Mesendoderm (in vitro differentiated cells): ENCODE measurements around the gene TPH2.
A peak's percentile ranks its signal among the peaks of the same experiment; 100 is the strongest.

Source experiments
- DNase-seq: peaks from one replicate; pipeline ENCODE4 v3.0.0; 2013
- H2AK5ac ChIP-seq: 2 replicates; pipeline ENCODE4 v1.6.1; 2013; ENCODE audit warnings: low read length, inconsistent platforms
- H2BK120ac ChIP-seq: 2 replicates; pipeline ENCODE4 v1.6.1; 2013; ENCODE audit warnings: low read depth, mild to moderate bottlenecking, low read length, moderate library complexity, mixed read lengths
- H2BK15ac ChIP-seq: replicated peaks from 2 replicates; pipeline ENCODE4 v1.6.1; 2013; ENCODE audit warnings: low read depth, mild to moderate bottlenecking, moderate library complexity
- H2BK5ac ChIP-seq: 2 replicates; pipeline ENCODE4 v1.6.1; 2013; ENCODE audit warnings: low read length, inconsistent platforms
- H3K18ac ChIP-seq: 2 replicates; pipeline ENCODE4 v1.6.1; 2013; ENCODE audit warnings: mild to moderate bottlenecking, low read length, mixed read lengths
- H3K23ac ChIP-seq: one replicate; pipeline ENCODE4 v1.6.1; 2013; ENCODE audit warnings: low read length
- H3K27ac ChIP-seq: 2 replicates; pipeline ENCODE4 v1.5.1; 2013; ENCODE audit warnings: low read depth, mild to moderate bottlenecking, inconsistent platforms, low read length, moderate library complexity
- H3K27me3 ChIP-seq: 2 replicates; pipeline ENCODE4 v1.6.1; 2013; ENCODE audit warnings: low read length, control low read depth, mild to moderate bottlenecking, inconsistent platforms; ENCODE audit not compliant: insufficient read depth, poor library complexity
- H3K36me3 ChIP-seq: 2 replicates; pipeline ENCODE4 v1.6.1; 2013; ENCODE audit warnings: low read length, inconsistent platforms; ENCODE audit not compliant: control insufficient read depth, insufficient read depth
- H3K4ac ChIP-seq: one replicate; pipeline ENCODE4 v1.6.1; 2013; ENCODE audit warnings: low read depth, mild to moderate bottlenecking, low read length, moderate library complexity
- H3K4me1 ChIP-seq: 2 replicates; pipeline ENCODE4 v1.6.1; 2013; ENCODE audit warnings: low read depth, low read length, inconsistent platforms; ENCODE audit not compliant: control insufficient read depth
- H3K4me2 ChIP-seq: 2 replicates; pipeline ENCODE4 v1.6.1; 2013; ENCODE audit warnings: low read length
- H3K4me3 ChIP-seq: 2 replicates; pipeline ENCODE4 v1.5.1; 2013; ENCODE audit warnings: mild to moderate bottlenecking, low read length
- H3K56ac ChIP-seq: one replicate; pipeline ENCODE4 v1.6.1; 2013; ENCODE audit warnings: low read length
- H3K79me1 ChIP-seq: 2 replicates; pipeline ENCODE4 v1.6.1; 2013; ENCODE audit warnings: low read length, inconsistent platforms
- H3K79me2 ChIP-seq: 2 replicates; pipeline ENCODE4 v1.6.1; 2013; ENCODE audit warnings: mild to moderate bottlenecking, low read length; ENCODE audit not compliant: control insufficient read depth, insufficient read depth
- H3K9ac ChIP-seq: 2 replicates; pipeline ENCODE4 v1.6.1; 2013; ENCODE audit warnings: low read length, inconsistent platforms
- H4K5ac ChIP-seq: one replicate; pipeline ENCODE4 v1.6.1; 2013; ENCODE audit warnings: low read length
- H4K8ac ChIP-seq: one replicate; pipeline ENCODE4 v1.6.1; 2013; ENCODE audit warnings: low read depth, mild to moderate bottlenecking, control low read depth, low read length, moderate library complexity
- WGBS: extraction: QIAGEN DNeasy Blood & Tissue Kit; methylation state at CpG from one replicate; pipeline ENCODE4 v1.1.7; 2013; ENCODE audit warnings: low lambda C conversion rate, missing lambda C conversion rate; ENCODE audit not compliant: insufficient coverage; ENCODE audit errors: extremely low coverage; 5-methylcytosine and 5-hydroxymethylcytosine counted together

Gene TPH2

GRCh38 chr12:71904629-71905028 is 34.0 kb upstream of the TPH2 start:
- H3K4ac ChIP-seq, result no peak overlapping the region
- H3K27me3 ChIP-seq, result no peaks in the 10 kb centered on the region
- no peak overlapping the region for H3K4me3 ChIP-seq
- no peak overlapping the region for H2AK5ac ChIP-seq
- no peaks in the 10 kb centered on the region for H3K4me1 ChIP-seq
- no CpG with 5 or more reads among the region's 1 CpG for WGBS
- no peak overlapping the region for H4K8ac ChIP-seq
- no peak overlapping the region for H2BK5ac ChIP-seq
- no peaks in the 10 kb centered on the region for H3K79me2 ChIP-seq
- no peak overlapping the region for H3K56ac ChIP-seq
- no peak overlapping the region for H3K4me2 ChIP-seq
- H3K9ac ChIP-seq, result no peak overlapping the region
- H4K5ac ChIP-seq, result no peak overlapping the region
- H3K27ac ChIP-seq, result no peak overlapping the region
- H2BK120ac ChIP-seq, result no peak overlapping the region
- H2BK15ac ChIP-seq, result no peak overlapping the region
- no peak overlapping the region for H3K18ac ChIP-seq
- H3K79me1 ChIP-seq, result no peaks in the 10 kb centered on the region
- no peaks in the 10 kb centered on the region for H3K36me3 ChIP-seq
- no peak overlapping the region for H3K23ac ChIP-seq
- no peak for DNase-seq

DNA sequence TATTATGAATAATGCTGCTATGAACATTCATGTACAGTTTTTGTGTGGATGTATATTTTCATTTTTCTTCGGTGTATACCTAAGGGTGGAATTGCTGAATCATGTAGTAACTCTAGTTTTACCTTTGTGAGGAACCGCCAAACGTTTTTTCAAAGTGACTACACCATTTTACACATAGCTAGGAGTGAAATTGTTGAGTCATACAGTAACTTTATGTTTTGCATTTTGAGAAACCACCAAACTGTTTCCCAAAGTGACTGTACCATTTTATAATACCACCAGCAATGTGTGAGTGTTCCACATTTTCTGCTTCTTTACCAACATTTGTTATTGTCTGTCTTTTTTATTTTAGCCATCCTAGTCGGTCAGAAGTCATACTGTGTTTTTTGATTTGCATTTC is 3.1 kb upstream of the TPH2 start:
- H3K23ac ChIP-seq, result no peak overlapping the region
- no peak overlapping the region for H3K56ac ChIP-seq
- no peak overlapping the region for H2BK15ac ChIP-seq
- H3K18ac ChIP-seq, result no peak overlapping the region
- H4K5ac ChIP-seq, result no peak overlapping the region
- H3K4me3 ChIP-seq, result no peak overlapping the region
- no peaks in the 10 kb centered on the region for H3K27me3 ChIP-seq
- H3K4me2 ChIP-seq, result no peak overlapping the region
- no peaks in the 10 kb centered on the region for H3K79me2 ChIP-seq
- no peak overlapping the region for H2BK120ac ChIP-seq
- no peaks in the 10 kb centered on the region for H3K36me3 ChIP-seq
- no peaks in the 10 kb centered on the region for H3K4me1 ChIP-seq
- H3K27ac ChIP-seq, result no peak overlapping the region
- no peak overlapping the region for H3K9ac ChIP-seq
- no CpG with 5 or more reads among the region's 4 CpGs for WGBS
- no peak overlapping the region for H4K8ac ChIP-seq
- no peak overlapping the region for H3K4ac ChIP-seq
- H2BK5ac ChIP-seq, result no peak overlapping the region
- DNase-seq, result no peak
- no peak overlapping the region for H2AK5ac ChIP-seq
- H3K79me1 ChIP-seq, result no peaks in the 10 kb centered on the region

DNA sequence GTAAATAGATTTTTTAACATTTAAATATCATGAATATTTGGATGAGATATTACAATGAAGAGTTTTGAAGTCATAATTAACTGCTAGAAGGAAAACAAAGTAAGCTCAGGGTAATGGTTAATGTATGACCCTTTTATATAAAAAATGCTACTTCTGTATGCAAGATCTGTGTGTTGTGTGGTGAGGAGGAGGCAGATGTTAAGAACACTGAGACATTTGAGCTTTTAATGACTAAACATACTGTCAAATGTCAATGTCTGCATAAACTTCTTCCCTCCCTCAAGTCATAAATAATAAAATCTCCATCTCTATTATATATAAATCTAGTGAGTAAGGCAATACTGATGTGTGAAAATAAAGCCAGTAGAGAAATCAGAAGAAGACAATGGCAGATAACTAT is 1.4 kb downstream of the TPH2 start:
- Histone ChIP-seq H3K27ac (no peak overlapping the region), H2BK5ac (no peak overlapping the region), H3K27me3 (no peaks in the 10 kb centered on the region)

GRCh38 chr12:71941174-71941573 is 2.5 kb downstream of the TPH2 start:
- no peaks in the 10 kb centered on the region for H3K27me3 ChIP-seq
- H3K27ac ChIP-seq, result no peak overlapping the region
- no peaks in the 10 kb centered on the region for H3K4me1 ChIP-seq
- H3K4me3 ChIP-seq, result no peak overlapping the region
- no peak overlapping the region for H3K9ac ChIP-seq
- no peak overlapping the region for H3K56ac ChIP-seq
- no peak overlapping the region for H2AK5ac ChIP-seq
- no peak overlapping the region for H4K8ac ChIP-seq
- no peak overlapping the region for H3K23ac ChIP-seq
- no peaks in the 10 kb centered on the region for H3K79me1 ChIP-seq
- H3K18ac ChIP-seq, result no peak overlapping the region
- DNase-seq, result no peak
- no peak overlapping the region for H2BK15ac ChIP-seq
- no peak overlapping the region for H3K4ac ChIP-seq
- 100% methylated on average over 1 of the region's 6 CpGs for WGBS
- H3K79me2 ChIP-seq, result no peaks in the 10 kb centered on the region
- no peak overlapping the region for H3K4me2 ChIP-seq
- no peak overlapping the region for H4K5ac ChIP-seq
- H2BK120ac ChIP-seq, result no peak overlapping the region
- H2BK5ac ChIP-seq, result no peak overlapping the region
- no peaks in the 10 kb centered on the region for H3K36me3 ChIP-seq

More for the DNA sequence above, 1.4 kb downstream of the TPH2 start:
- Histone ChIP-seq H4K5ac (no peak overlapping the region), H3K79me2 (no peaks in the 10 kb centered on the region), H2BK15ac (no peak overlapping the region), H3K4ac (no peak overlapping the region), H3K4me2 (no peak overlapping the region), H3K23ac (no peak overlapping the region), H3K4me3 (no peak overlapping the region), H3K36me3 (no peaks in the 10 kb centered on the region), H3K9ac (no peak overlapping the region), H3K79me1 (no peaks in the 10 kb centered on the region), H3K56ac (no peak overlapping the region), H3K4me1 (no peaks in the 10 kb centered on the region), H4K8ac (no peak overlapping the region), H2BK120ac (no peak overlapping the region), H2AK5ac (no peak overlapping the region), H3K18ac (no peak overlapping the region)
- no peak for DNase-seq

- peaks cover 5% of the 10 kb centered on the region for H3K4me1 ChIP-seq
- no peak overlapping the region for H2BK120ac ChIP-seq
- no peak overlapping the region for H2BK5ac ChIP-seq
- peak; percentile 62 for DNase-seq
- H3K27ac ChIP-seq, result no peak overlapping the region
- WGBS, result no CpG with 5 or more reads among the region's 2 CpGs
- no peak overlapping the region for H3K4me3 ChIP-seq
- H3K4me2 ChIP-seq, result no peak overlapping the region
- H3K23ac ChIP-seq, result no peak overlapping the region
- H3K27me3 ChIP-seq, result no peaks in the 10 kb centered on the region
- no peaks in the 10 kb centered on the region for H3K79me1 ChIP-seq
- H3K18ac ChIP-seq, result no peak overlapping the region
- no peak overlapping the region for H2AK5ac ChIP-seq
- H3K79me2 ChIP-seq, result no peaks in the 10 kb centered on the region
- no peak overlapping the region for H4K8ac ChIP-seq
- no peak overlapping the region for H3K56ac ChIP-seq
- H4K5ac ChIP-seq, result no peak overlapping the region
- H3K9ac ChIP-seq, result no peak overlapping the region
- no peak overlapping the region for H2BK15ac ChIP-seq
- H3K4ac ChIP-seq, result no peak overlapping the region
- H3K36me3 ChIP-seq, result no peaks in the 10 kb centered on the region
Measured at GRCh38 chr12:71942259-71942658, 3.6 kb downstream of the TPH2 start.

GRCh38 chr12:71942703-71943102 is 4.1 kb downstream of the TPH2 start:
- Histone ChIP-seq H3K4me3 (no peak overlapping the region), H3K4me1 (peaks cover 7% of the 10 kb centered on the region), H2BK5ac (no peak overlapping the region), H3K56ac (no peak overlapping the region), H2BK15ac (no peak overlapping the region), H2BK120ac (no peak overlapping the region), H4K5ac (no peak overlapping the region), H3K79me1 (no peaks in the 10 kb centered on the region), H3K4me2 (no peak overlapping the region), H2AK5ac (no peak overlapping the region), H3K4ac (no peak overlapping the region), H3K18ac (peak overlapping the region; percentile 51), H3K27me3 (no peaks in the 10 kb centered on the region), H3K36me3 (no peaks in the 10 kb centered on the region), H3K23ac (no peak overlapping the region), H3K27ac (no peak overlapping the region), H3K79me2 (no peaks in the 10 kb centered on the region), H3K9ac (no peak overlapping the region), H4K8ac (no peak overlapping the region)
- no peak for DNase-seq
- WGBS, result no CpG with 5 or more reads among the region's 4 CpGs
